Ishikawa (cell line): ENCODE measurements around the gene SLC9A9.

ENCODE experiments used
- CEBPB ChIP-seq: IDR thresholded peaks from 2 replicates; pipeline ENCODE4 v1.6.1; 2012
- CREB1 ChIP-seq: IDR thresholded peaks from 2 replicates; pipeline ENCODE4 v1.6.1; 2012; ENCODE audit warnings: low read depth
- EGR1 ChIP-seq: IDR thresholded peaks from 2 replicates; pipeline ENCODE4 v1.6.1; 2012
- EP300 ChIP-seq: IDR thresholded peaks from 2 replicates; pipeline ENCODE4 v1.6.1; 2012; ENCODE audit warnings: borderline replicate concordance
- MAX ChIP-seq: IDR thresholded peaks from 2 replicates; pipeline ENCODE4 v1.6.1; 2012
- NFIC ChIP-seq: IDR thresholded peaks from 2 replicates; pipeline ENCODE4 v1.6.1; 2012
- RAD21 ChIP-seq: IDR thresholded peaks from 2 replicates; pipeline ENCODE4 v1.6.1; 2012; ENCODE audit warnings: low read depth
- REST ChIP-seq: IDR thresholded peaks from 2 replicates; pipeline ENCODE4 v1.6.1; 2012; ENCODE audit warnings: low read depth, mild to moderate bottlenecking
- TAF1 ChIP-seq: IDR thresholded peaks from 2 replicates; pipeline ENCODE4 v1.6.1; 2012; ENCODE audit warnings: low read depth, mild to moderate bottlenecking
- TCF12 ChIP-seq: IDR thresholded peaks from 2 replicates; pipeline ENCODE4 v1.6.1; 2012; ENCODE audit warnings: low read depth
- TEAD4 ChIP-seq: IDR thresholded peaks from 2 replicates; pipeline ENCODE4 v1.6.1; 2012
- USF1 ChIP-seq: IDR thresholded peaks from 2 replicates; pipeline ENCODE4 v1.6.1; 2012
- YY1 ChIP-seq: IDR thresholded peaks from 2 replicates; pipeline ENCODE4 v1.6.1; 2012; ENCODE audit warnings: low read depth

GRCh38 chr3:143382816-143383215, 465.5 kb downstream of the SLC9A9 start:
- no peak for TF ChIP-seq EP300
- TF ChIP-seq REST, result no peak
- no peak for TF ChIP-seq TAF1
- no peak for TF ChIP-seq EGR1
- TF ChIP-seq YY1, result no peak
- TF ChIP-seq NFIC, result no peak
- no peak for TF ChIP-seq CREB1
- no peak for TF ChIP-seq USF1
- no peak for TF ChIP-seq MAX
- TF ChIP-seq RAD21, result no peak
- no peak for TF ChIP-seq CEBPB
- no peak for TF ChIP-seq TEAD4
- TF ChIP-seq TCF12, result no peak
